H9 (cell line): ENCODE measurements around the gene TTF2. TPM values are rescaled to one million over a fixed set of nuclear protein-coding genes. Genes with fewer than 3 reads are reported as not detected.

ENCODE experiments used
- DNase-seq: peaks from one replicate; pipeline ENCODE4 v3.0.0-alpha.2; 2017
- H2AFZ ChIP-seq: one replicate; pipeline ENCODE4 v1.6.1; 2013; ENCODE audit warnings: mild to moderate bottlenecking, low read length, control low read depth, moderate library complexity
- H2AK5ac ChIP-seq: 2 replicates; pipeline ENCODE4 v1.6.1; 2013; ENCODE audit warnings: low read length, control low read depth, mixed read lengths; ENCODE audit not compliant: insufficient read length
- H2BK120ac ChIP-seq: one replicate; pipeline ENCODE4 v1.6.1; 2013; ENCODE audit warnings: low read depth, mild to moderate bottlenecking, low read length, control low read depth, inconsistent platforms; ENCODE audit not compliant: poor library complexity, severe bottlenecking
- H2BK12ac ChIP-seq: 2 replicates; pipeline ENCODE4 v1.6.1; 2013; ENCODE audit warnings: low read length, control low read depth, mixed read lengths, low read depth; ENCODE audit not compliant: insufficient read length
- H2BK15ac ChIP-seq: 2 replicates; pipeline ENCODE4 v1.6.1; 2013; ENCODE audit warnings: low read depth, low read length, control low read depth
- H2BK20ac ChIP-seq: one replicate; pipeline ENCODE4 v1.6.1; 2013; ENCODE audit warnings: low read depth, mild to moderate bottlenecking, low read length, control low read depth, inconsistent platforms; ENCODE audit not compliant: poor library complexity, severe bottlenecking
- H2BK5ac ChIP-seq: 2 replicates; pipeline ENCODE4 v1.6.1; 2013; ENCODE audit warnings: low read length, control low read depth, mixed read lengths; ENCODE audit not compliant: insufficient read length
- H3K14ac ChIP-seq: 2 replicates; pipeline ENCODE4 v1.6.1; 2013; ENCODE audit warnings: low read length, control low read depth; ENCODE audit not compliant: insufficient read depth
- H3K18ac ChIP-seq: 2 replicates; pipeline ENCODE4 v1.6.1; 2013; ENCODE audit warnings: low read depth, mild to moderate bottlenecking, mixed read lengths, low read length, control low read depth; ENCODE audit not compliant: insufficient read length
- H3K23ac ChIP-seq: 2 replicates; pipeline ENCODE4 v1.6.1; 2013; ENCODE audit warnings: low read length, control low read depth, mixed read lengths, low read depth; ENCODE audit not compliant: insufficient read length
- H3K23me2 ChIP-seq: 2 replicates; pipeline ENCODE4 v1.6.1; 2013; ENCODE audit warnings: low read depth, mild to moderate bottlenecking, mixed read lengths, low read length, control low read depth; ENCODE audit not compliant: insufficient read length, poor library complexity, severe bottlenecking
- H3K27ac ChIP-seq: 2 replicates; pipeline ENCODE4 v1.5.1; 2013; ENCODE audit warnings: low read length, control low read depth, mixed read lengths, low read depth; ENCODE audit not compliant: insufficient read length
- H3K27me3 ChIP-seq: 2 replicates; pipeline ENCODE4 v1.6.1; 2013; ENCODE audit warnings: low read length, control low read depth, inconsistent platforms; ENCODE audit not compliant: insufficient read depth
- H3K4ac ChIP-seq: 2 replicates; pipeline ENCODE4 v1.6.1; 2013; ENCODE audit warnings: low read depth, mild to moderate bottlenecking, control low read depth, inconsistent platforms, low read length, moderate library complexity
- H3K4me1 ChIP-seq: 2 replicates; pipeline ENCODE4 v1.6.1; 2013; ENCODE audit warnings: low read length, control low read depth, inconsistent platforms; ENCODE audit not compliant: insufficient read depth
- H3K4me2 ChIP-seq: 2 replicates; pipeline ENCODE4 v1.6.1; 2013; ENCODE audit warnings: low read length, control low read depth, mixed read lengths; ENCODE audit not compliant: insufficient read length, insufficient read depth
- H3K56ac ChIP-seq: 2 replicates; pipeline ENCODE4 v1.6.1; 2013; ENCODE audit warnings: low read depth, mild to moderate bottlenecking, mixed read lengths, low read length, control low read depth; ENCODE audit not compliant: insufficient read length
- H3K79me1 ChIP-seq: 2 replicates; pipeline ENCODE4 v1.6.1; 2013; ENCODE audit warnings: low read depth, mild to moderate bottlenecking, moderate library complexity, low read length, control low read depth, inconsistent platforms; ENCODE audit not compliant: insufficient read depth, poor library complexity, severe bottlenecking
- H3K79me2 ChIP-seq: 2 replicates; pipeline ENCODE4 v1.6.1; 2013; ENCODE audit warnings: low read length, control low read depth, inconsistent platforms; ENCODE audit not compliant: insufficient read depth
- H3K9ac ChIP-seq: 2 replicates; pipeline ENCODE4 v1.6.1; 2013; ENCODE audit warnings: low read length, control low read depth, mixed read lengths; ENCODE audit not compliant: insufficient read length; ENCODE audit errors: extremely low read depth
- H3K9me3 ChIP-seq: one replicate; pipeline ENCODE4 v1.6.1; 2013; ENCODE audit warnings: low read depth, low read length, inconsistent platforms; ENCODE audit not compliant: control insufficient read depth
- H3T11ph ChIP-seq: one replicate; pipeline ENCODE4 v1.6.1; 2013; ENCODE audit warnings: mild to moderate bottlenecking, low read length, control low read depth, inconsistent platforms
- H4K20me1 ChIP-seq: one replicate; pipeline ENCODE4 v1.6.1; 2013; ENCODE audit not compliant: control insufficient read depth, insufficient read length, insufficient read depth
- H4K5ac ChIP-seq: 2 replicates; pipeline ENCODE4 v1.6.1; 2013; ENCODE audit warnings: low read depth, mild to moderate bottlenecking, mixed read lengths, low read length, control low read depth; ENCODE audit not compliant: insufficient read length
- H4K8ac ChIP-seq: replicated peaks from 2 replicates; pipeline ENCODE4 v1.6.1; 2013; ENCODE audit warnings: low read length, control low read depth, mixed read lengths, low read depth; ENCODE audit not compliant: insufficient read length
- H4K91ac ChIP-seq: 2 replicates; pipeline ENCODE4 v1.6.1; 2013; ENCODE audit warnings: low read depth, mild to moderate bottlenecking, moderate library complexity, mixed read lengths, low read length, control low read depth; ENCODE audit not compliant: insufficient read length
- H3K27ac Mint-ChIP-seq, 3 experiments: 2 replicates in 2 of 3; 3 replicates in 1 of 3; pipeline ENCODE4 v1.8.0; 2020 to 2021; ENCODE audit warnings: mixed read lengths in 3 of 3, mild to moderate bottlenecking in 1 of 3, moderate library complexity in 1 of 3
- H3K27me3 Mint-ChIP-seq: 2 replicates; pipeline ENCODE4 v1.8.0; 2021; ENCODE audit warnings: low read depth, mild to moderate bottlenecking, moderate library complexity, mixed read lengths
- H3K36me3 Mint-ChIP-seq, 3 experiments: 2 replicates in 2 of 3; 3 replicates in 1 of 3; pipeline ENCODE4 v1.8.0; 2020 to 2021; ENCODE audit warnings: low read depth in 3 of 3, mixed read lengths in 3 of 3; ENCODE audit not compliant: insufficient read depth in 1 of 3
- H3K4me1 Mint-ChIP-seq, 2 experiments: 2 replicates each; pipeline ENCODE4 v1.8.0; 2020; ENCODE audit warnings: mixed read lengths in 2 of 2
- H3K4me3 Mint-ChIP-seq, 2 experiments: 2 replicates in 1 of 2; 3 replicates in 1 of 2; pipeline ENCODE4 v1.8.0; 2020 to 2021; ENCODE audit warnings: mild to moderate bottlenecking in 2 of 2, mixed read lengths in 2 of 2, moderate library complexity in 1 of 2
- H3K9me3 Mint-ChIP-seq, 2 experiments: 2 replicates in 1 of 2; 3 replicates in 1 of 2; pipeline ENCODE4 v1.8.0; 2020; ENCODE audit warnings: mild to moderate bottlenecking in 2 of 2, mixed read lengths in 2 of 2, moderate library complexity in 1 of 2
- WGBS: extraction: QIAGEN DNeasy Blood & Tissue Kit; methylation state at CpG from one replicate; pipeline ENCODE4 v1.1.7; 2013; ENCODE audit warnings: missing lambda C conversion rate, low lambda C conversion rate, mixed read lengths; ENCODE audit not compliant: insufficient read length; ENCODE audit errors: extremely low coverage; 5-methylcytosine and 5-hydroxymethylcytosine counted together
- total RNA-seq: library from RNA; stranded (reverse); gene quantifications from 2 replicates; pipeline ENCODE4 v1.2.1, GENCODE V29; 2021
- TF ChIP-seq, protein P1 (sequence below): fragments of 200-600 bp; sonication (generic); conservative IDR thresholded peaks from 3 replicates; pipeline ENCODE4 v1.8.0; 2021; ENCODE audit warnings: antibody characterized with exemption, mild to moderate bottlenecking

Gene TTF2
- total RNA-seq, 1 experiment from 2014 or later = 86.4 TPM

DNA sequence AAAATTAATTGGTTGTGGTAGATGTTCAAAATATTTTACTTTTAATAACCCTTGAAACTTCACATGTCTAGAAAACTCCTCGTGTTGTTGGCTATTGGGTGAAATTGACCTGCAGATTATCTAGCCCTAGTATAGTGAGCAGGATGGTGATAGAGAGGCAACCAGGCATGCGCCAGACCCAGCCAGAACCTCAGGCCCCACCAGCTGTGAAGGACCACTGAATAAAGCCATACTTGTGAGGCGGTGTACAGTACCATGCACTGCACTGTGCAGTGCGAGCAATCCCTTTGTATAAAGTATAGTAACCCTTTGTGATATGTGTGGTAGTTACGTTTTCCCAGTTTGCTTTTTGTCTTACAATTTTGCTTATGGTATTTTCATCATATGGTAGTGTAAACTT lies 8.5 kb downstream of the TTF2 start:
- Mint-ChIP-seq H3K27me3 (no peaks in the 10 kb centered on the region), H3K36me3 (peaks cover 21 to 47% (median 30%) of the 10 kb centered on the region in 3 experiments; a peak in 6 of 7 replicates), H3K4me1 (no peaks in the 10 kb centered on the region), H3K4me3 (no peak overlapping the region), H3K27ac (no peak overlapping the region), H3K9me3 (no peaks in the 10 kb centered on the region)
- Histone ChIP-seq H3K18ac (no peak overlapping the region), H3K27me3 (no peaks in the 10 kb centered on the region), H3K4me1 (no peaks in the 10 kb centered on the region), H3K27ac (no peak overlapping the region), H3K9me3 (no peaks in the 10 kb centered on the region), H4K20me1 (no peaks in the 10 kb centered on the region), H3K4me2 (no peak overlapping the region), H3K14ac (no peak overlapping the region), H3K56ac (no peak overlapping the region), H2BK15ac (no peak overlapping the region), H4K5ac (no peak overlapping the region), H3K4ac (no peak overlapping the region), H4K8ac (no peak overlapping the region), H3K79me2 (peaks cover 4% of the 10 kb centered on the region; the same call in 1 of the 2 replicates), H3T11ph (no peak overlapping the region), H3K79me1 (no peaks in the 10 kb centered on the region), H3K23ac (no peak overlapping the region), H2BK12ac (no peak overlapping the region), H2AK5ac (no peak overlapping the region), H2BK120ac (no peak overlapping the region), H3K9ac (no peak overlapping the region), H4K91ac (no peak overlapping the region), H3K23me2 (no peaks in the 10 kb centered on the region), H2AFZ (no peak overlapping the region), H2BK5ac (no peak overlapping the region), H2BK20ac (no peak overlapping the region)
- no CpG with 5 or more reads among the region's 5 CpGs for WGBS
- no peak for DNase-seq
- TF ChIP-seq, protein P1, sequence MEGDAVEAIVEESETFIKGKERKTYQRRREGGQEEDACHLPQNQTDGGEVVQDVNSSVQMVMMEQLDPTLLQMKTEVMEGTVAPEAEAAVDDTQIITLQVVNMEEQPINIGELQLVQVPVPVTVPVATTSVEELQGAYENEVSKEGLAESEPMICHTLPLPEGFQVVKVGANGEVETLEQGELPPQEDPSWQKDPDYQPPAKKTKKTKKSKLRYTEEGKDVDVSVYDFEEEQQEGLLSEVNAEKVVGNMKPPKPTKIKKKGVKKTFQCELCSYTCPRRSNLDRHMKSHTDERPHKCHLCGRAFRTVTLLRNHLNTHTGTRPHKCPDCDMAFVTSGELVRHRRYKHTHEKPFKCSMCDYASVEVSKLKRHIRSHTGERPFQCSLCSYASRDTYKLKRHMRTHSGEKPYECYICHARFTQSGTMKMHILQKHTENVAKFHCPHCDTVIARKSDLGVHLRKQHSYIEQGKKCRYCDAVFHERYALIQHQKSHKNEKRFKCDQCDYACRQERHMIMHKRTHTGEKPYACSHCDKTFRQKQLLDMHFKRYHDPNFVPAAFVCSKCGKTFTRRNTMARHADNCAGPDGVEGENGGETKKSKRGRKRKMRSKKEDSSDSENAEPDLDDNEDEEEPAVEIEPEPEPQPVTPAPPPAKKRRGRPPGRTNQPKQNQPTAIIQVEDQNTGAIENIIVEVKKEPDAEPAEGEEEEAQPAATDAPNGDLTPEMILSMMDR = no peak
